NCI-H1417 (cell line): ENCODE results near the gene RAB17.
"Not testable (repeated sequence)": the region's sequence is repeated elsewhere in the genome, so short reads cannot be mapped to it uniquely, and the experiment has no call there.

Source experiments
- DNase-seq, 3 experiments: peaks; one replicate each; lab custom pipeline; 2025; lab: John Stamatoyannopoulos, UW

The RAB17 gene

GRCh38 chr2:237599465-237600110, 9.1 kb upstream of the RAB17 start:
- no peak for DNase-seq

- no peak for DNase-seq
Measured at GRCh38 chr2:237598468-237599208, 8.1 kb upstream of the RAB17 start.

- DNase-seq = no peak
Measured at GRCh38 chr2:237597196-237598145, 6.9 kb upstream of the RAB17 start.

GRCh38 chr2:237596520-237597195, 6.1 kb upstream of the RAB17 start:
- DNase-seq = no peak

- DNase-seq = not testable (repeated sequence)
Measured at GRCh38 chr2:237595829-237596519, 5.4 kb upstream of the RAB17 start.

GRCh38 chr2:237594514-237594871, 4.0 kb upstream of the RAB17 start:
- peak in 1 of 3 experiments; percentile 6 for DNase-seq

- DNase-seq = peak in 1 of 3 experiments; percentile 63
Measured at GRCh38 chr2:237593596-237594320, 3.2 kb upstream of the RAB17 start.

- no peak for DNase-seq
Measured at GRCh38 chr2:237593036-237593435, 2.5 kb upstream of the RAB17 start.

- no peak for DNase-seq
Measured at GRCh38 chr2:237592425-237592980, 2.0 kb upstream of the RAB17 start.

GRCh38 chr2:237591141-237591881, 777 bp upstream of the RAB17 start:
- peak in 2 of 3 experiments; percentile 19 to 47 for DNase-seq

GRCh38 chr2:237588044-237588696, 2.4 kb downstream of the RAB17 start:
- no peak for DNase-seq

GRCh38 chr2:237585590-237586221, 4.8 kb downstream of the RAB17 start:
- no peak for DNase-seq

GRCh38 chr2:237583385-237584295, 6.9 kb downstream of the RAB17 start:
- no peak for DNase-seq

GRCh38 chr2:237581751-237582746, 8.5 kb downstream of the RAB17 start:
- DNase-seq = peak; percentile 33 to 73 (median 41)

- DNase-seq = no peak
Measured at GRCh38 chr2:237581326-237581725, 9.2 kb downstream of the RAB17 start.
